Neural crest cell (in vitro differentiated cells): Measurements from ENCODE around the gene TAOK1. TPM values are rescaled to one million over a fixed set of nuclear protein-coding genes. Genes with fewer than 3 reads are reported as not detected.

Experiments
- DNase-seq: peaks from one replicate; pipeline ENCODE4 v3.0.0; 2021; ENCODE audit warnings: low read depth, mixed read lengths, low spot score
- H3K27ac Mint-ChIP-seq: one replicate; pipeline ENCODE4 v1.8.0; 2021; ENCODE audit warnings: mild to moderate bottlenecking, mixed read lengths; ENCODE audit not compliant: unreplicated experiment
- H3K27me3 Mint-ChIP-seq: 2 replicates; pipeline ENCODE4 v1.8.0; 2021; ENCODE audit warnings: low read depth, mild to moderate bottlenecking, mixed read lengths
- H3K36me3 Mint-ChIP-seq: 2 replicates; pipeline ENCODE4 v1.8.0; 2021; ENCODE audit warnings: low read depth, mild to moderate bottlenecking, mixed read lengths
- H3K4me1 Mint-ChIP-seq: 2 replicates; pipeline ENCODE4 v1.8.0; 2021; ENCODE audit warnings: mixed read lengths
- H3K4me3 Mint-ChIP-seq: one replicate; pipeline ENCODE4 v1.8.0; 2021; ENCODE audit warnings: mild to moderate bottlenecking, mixed read lengths
- H3K9me3 Mint-ChIP-seq: 2 replicates; pipeline ENCODE4 v1.8.0; 2021; ENCODE audit warnings: mixed read lengths
- CTCF ChIP-seq: fragments of 200-600 bp; sonication (generic); conservative IDR thresholded peaks from 2 replicates; pipeline ENCODE4 v1.5.0; 2021; ENCODE audit warnings: antibody characterized with exemption, mild to moderate bottlenecking
- total RNA-seq: library from RNA; stranded (reverse); gene quantifications from 2 replicates; pipeline ENCODE4 v1.2.1, GENCODE V29; 2021

The TAOK1 gene
- total RNA-seq, 1 donor from 2014 or later: 81.9 TPM

DNA sequence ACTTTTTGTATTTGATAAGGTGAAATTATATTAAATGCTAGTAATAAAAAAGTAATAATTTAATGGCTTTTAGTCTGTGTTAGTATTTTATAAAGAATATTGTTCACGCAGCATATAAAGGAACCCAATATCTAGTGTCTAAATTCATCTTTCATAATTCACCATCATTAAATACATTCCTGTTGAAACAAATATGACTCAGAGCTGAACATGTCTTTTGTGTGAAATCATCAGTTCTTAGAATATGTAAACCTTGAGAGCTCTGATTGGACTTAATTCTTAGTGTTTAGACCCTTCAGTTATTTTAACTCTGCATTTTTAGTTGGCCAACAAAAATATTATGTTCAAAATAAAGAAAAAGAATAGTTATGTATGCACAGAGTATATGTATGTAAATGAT lies 104.8 kb downstream of the TAOK1 start:
- Mint-ChIP-seq H3K9me3 (no peaks in the 10 kb centered on the region), H3K4me1 (no peaks in the 10 kb centered on the region), H3K4me3 (no peak overlapping the region), H3K27me3 (no peaks in the 10 kb centered on the region), H3K27ac (no peak overlapping the region), H3K36me3 (peaks cover 18% of the 10 kb centered on the region)
- DNase-seq: no peak
- no peak for TF ChIP-seq CTCF

GRCh38 chr17:29504711-29505110 lies 114.5 kb downstream of the TAOK1 start:
- Mint-ChIP-seq H3K4me3 (no peak overlapping the region), H3K36me3 (peaks cover 7% of the 10 kb centered on the region), H3K9me3 (no peaks in the 10 kb centered on the region), H3K27me3 (no peaks in the 10 kb centered on the region), H3K27ac (no peak overlapping the region), H3K4me1 (no peaks in the 10 kb centered on the region)
- no peak for TF ChIP-seq CTCF
- no peak for DNase-seq

- no peak for TF ChIP-seq CTCF
- no peaks in the 10 kb centered on the region for H3K27me3 Mint-ChIP-seq
- H3K4me1 Mint-ChIP-seq: no peaks in the 10 kb centered on the region
- H3K4me3 Mint-ChIP-seq: no peak overlapping the region
- H3K27ac Mint-ChIP-seq: no peak overlapping the region
- DNase-seq: no peak
- no peaks in the 10 kb centered on the region for H3K9me3 Mint-ChIP-seq
- H3K36me3 Mint-ChIP-seq: peaks cover 6% of the 10 kb centered on the region
Observed at GRCh38 chr17:29505836-29506235, 115.7 kb downstream of the TAOK1 start.

DNA sequence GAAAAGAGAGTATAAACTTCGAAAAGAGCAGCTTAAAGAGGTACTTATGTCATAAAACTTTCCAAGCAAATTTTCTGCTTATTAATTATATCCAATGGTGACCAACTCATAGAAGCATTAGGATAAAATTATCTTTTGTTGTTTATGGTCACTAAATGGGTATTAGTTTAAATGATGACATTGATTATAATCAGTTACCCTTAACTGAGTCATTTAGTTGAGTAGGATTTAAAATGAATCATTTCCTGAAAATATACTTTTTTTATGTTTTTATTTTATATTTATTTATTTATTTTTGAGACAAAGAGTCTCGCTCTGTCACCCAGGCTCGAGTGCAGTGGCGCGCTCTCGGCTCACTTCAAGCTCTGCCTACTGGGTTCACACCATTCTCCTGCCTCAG lies 120.8 kb downstream of the TAOK1 start:
- H3K27me3 Mint-ChIP-seq: no peaks in the 10 kb centered on the region
- DNase-seq: no peak
- no peaks in the 10 kb centered on the region for H3K4me1 Mint-ChIP-seq
- no peak for TF ChIP-seq CTCF
- no peak overlapping the region for H3K4me3 Mint-ChIP-seq
- no peaks in the 10 kb centered on the region for H3K9me3 Mint-ChIP-seq
- no peak overlapping the region for H3K27ac Mint-ChIP-seq
- H3K36me3 Mint-ChIP-seq: peaks cover 7% of the 10 kb centered on the region

DNA sequence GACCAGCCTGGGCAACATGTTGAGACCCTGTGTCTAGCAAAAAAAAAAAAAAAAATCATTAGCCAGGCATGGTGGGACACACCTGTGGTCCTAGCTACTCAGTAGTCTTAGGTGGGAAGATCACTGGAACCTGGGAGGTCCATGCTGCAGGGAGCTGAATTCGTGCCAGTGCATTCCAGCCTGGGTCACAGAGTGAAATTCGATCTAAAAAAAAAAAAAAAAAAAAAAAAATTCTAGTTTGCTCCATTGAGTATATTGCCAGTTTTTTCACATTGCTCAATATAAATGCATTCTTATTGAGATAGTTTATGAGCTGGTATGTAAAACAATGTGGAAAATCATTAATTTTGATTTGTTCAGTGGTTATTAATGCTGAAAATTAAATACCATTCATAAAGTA lies 124.6 kb downstream of the TAOK1 start:
- DNase-seq: no peak
- H3K9me3 Mint-ChIP-seq: no peaks in the 10 kb centered on the region
- H3K4me1 Mint-ChIP-seq: no peaks in the 10 kb centered on the region
- no peak overlapping the region for H3K4me3 Mint-ChIP-seq
- TF ChIP-seq CTCF: no peak
- H3K27ac Mint-ChIP-seq: no peak overlapping the region
- H3K27me3 Mint-ChIP-seq: no peaks in the 10 kb centered on the region
- H3K36me3 Mint-ChIP-seq: peaks cover 9% of the 10 kb centered on the region

- Mint-ChIP-seq H3K4me1 (no peaks in the 10 kb centered on the region), H3K9me3 (no peaks in the 10 kb centered on the region), H3K27me3 (no peaks in the 10 kb centered on the region), H3K36me3 (peaks cover 11% of the 10 kb centered on the region), H3K27ac (no peak overlapping the region), H3K4me3 (no peak overlapping the region)
- no peak for TF ChIP-seq CTCF
- DNase-seq: no peak
Observed at GRCh38 chr17:29518359-29518758, 128.2 kb downstream of the TAOK1 start.
